ENCODE data around the gene CPM.

The CPM gene

DNA sequence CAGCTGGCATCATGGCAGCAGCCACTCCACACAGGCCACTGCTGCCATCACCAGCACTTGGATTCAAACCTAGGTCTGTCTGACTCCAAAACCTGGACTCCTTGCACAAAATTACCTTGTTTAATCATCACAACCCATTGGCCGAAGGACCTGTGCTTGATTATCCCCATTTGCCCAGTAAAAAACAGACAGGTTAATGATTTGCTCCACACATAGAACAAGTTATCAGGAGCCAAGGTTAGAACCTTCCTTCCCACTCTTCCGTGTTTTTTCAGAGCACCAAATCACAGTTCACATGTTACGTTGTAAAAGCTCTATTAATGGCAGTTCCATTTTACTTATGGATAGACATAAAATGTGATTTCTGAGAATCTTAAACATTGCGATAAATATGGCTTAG lies 23.5 kb upstream of the CPM start:
- DNase-seq (ENCODE audit: low spot score): no peak

DNA sequence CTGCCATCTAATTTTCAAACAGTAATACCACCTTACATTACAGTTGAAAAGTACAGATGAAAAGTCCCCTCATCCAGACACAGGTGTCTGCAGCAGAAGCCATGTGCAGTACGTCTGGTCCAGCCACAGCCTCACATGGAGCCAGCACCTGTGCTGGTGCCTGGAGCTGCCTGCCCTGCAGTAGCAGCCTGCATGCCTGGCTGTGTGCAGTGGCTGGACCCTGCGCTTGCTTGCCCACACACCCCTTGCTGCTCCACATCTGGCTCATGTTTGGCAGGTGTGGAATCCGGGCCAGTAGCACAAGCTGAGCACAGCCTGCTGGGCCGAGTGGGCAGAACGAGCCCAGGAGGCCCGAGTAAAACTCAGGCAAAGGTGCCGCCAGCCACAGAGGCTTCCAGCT lies 21.8 kb upstream of the CPM start:
- DNase-seq (ENCODE audit: low spot score): no peak

DNA sequence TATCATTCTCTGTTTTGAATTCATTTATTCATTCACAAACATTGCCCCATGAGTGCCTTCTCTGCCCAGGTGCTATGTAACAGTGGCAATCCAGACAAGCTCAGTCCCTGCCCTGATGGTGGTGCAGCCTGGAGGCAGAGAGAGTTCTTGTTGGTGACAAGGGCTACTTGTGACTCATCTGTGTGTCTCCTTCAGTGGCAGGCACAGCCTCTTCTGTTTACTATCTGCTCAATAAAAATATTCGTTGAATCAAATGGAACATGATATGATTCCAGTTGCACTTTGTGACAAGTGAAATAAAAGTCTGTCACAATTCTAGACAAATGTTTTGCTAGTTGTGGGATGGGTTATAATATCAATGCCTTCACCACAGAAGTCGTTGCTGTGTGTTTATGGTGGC lies 20.6 kb upstream of the CPM start:
- DNase-seq (ENCODE audit: low spot score): no peak

- DNase-seq (ENCODE audit: low spot score): no peak
These were observed 18.7 kb upstream of the CPM start for GRCh38 chr12:68951652-68952051.

- no peak for DNase-seq (ENCODE audit: low spot score)
These were observed 17.5 kb upstream of the CPM start for GRCh38 chr12:68950511-68950910.

GRCh38 chr12:68945255-68945654 lies 12.3 kb upstream of the CPM start:
- no peak for DNase-seq (ENCODE audit: low spot score)

DNA sequence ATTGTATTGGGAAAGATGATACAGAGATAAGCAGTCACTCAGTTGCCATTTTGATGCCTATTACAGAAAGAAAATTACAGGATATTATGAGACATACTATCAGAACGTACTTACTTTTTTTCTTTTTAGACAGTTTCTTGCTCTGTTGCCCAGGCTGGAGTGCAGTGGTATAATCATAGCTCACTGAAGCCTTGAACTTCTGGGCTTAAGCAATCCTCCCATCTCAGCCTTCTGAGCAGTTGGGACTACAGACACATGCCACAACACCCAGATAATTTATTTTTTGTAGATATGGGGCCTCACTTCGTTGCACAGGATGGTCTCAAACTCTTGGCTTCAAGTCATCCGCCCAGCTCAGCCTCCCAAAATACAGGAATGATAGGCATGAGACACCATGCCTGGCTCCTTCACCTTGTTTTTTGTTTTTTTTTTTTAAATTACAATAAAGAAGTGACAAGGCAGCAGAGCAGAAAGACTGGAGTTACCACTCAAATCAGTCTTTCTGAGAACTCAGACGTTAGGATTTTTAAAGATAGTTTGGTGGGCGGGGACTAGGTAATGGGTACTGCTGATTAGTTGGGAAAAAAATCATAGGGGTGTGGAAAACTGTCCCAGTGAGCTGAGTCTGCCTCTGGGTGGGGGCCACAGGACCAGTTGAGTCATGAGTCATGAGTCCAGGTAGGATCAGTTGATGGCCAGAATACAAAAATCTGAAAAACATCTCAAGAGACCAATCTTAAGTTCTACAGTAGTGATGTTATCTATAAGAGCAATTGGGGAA lies 11.5 kb upstream of the CPM start:
- DNase-seq (ENCODE audit: low spot score): no peak

- DNase-seq (ENCODE audit: low spot score): no peak
These were observed 10.9 kb upstream of the CPM start for GRCh38 chr12:68943848-68944247.

DNA sequence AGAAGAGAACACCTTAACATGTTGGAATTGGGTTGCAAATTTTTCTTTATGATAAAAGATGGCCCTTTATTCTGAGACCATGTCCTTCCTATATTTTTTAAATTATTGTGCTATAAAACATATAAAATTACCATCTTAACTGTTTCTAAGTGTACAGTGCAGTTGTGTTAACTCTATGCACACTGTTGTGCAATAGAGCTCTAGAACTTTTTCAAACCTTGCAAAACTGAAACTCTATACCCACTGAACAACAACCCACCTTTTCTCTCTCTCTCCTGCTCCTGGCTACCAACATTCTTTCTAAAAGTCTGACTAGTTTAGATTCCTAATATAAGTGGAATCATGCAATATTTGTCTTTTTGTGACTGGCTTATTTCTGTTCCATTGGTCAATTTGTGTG lies 7.8 kb upstream of the CPM start:
- no peak for DNase-seq (ENCODE audit: low spot score)

GRCh38 chr12:68939505-68939904 lies 6.5 kb upstream of the CPM start:
- DNase-seq (ENCODE audit: low spot score): no peak

- no peak for DNase-seq (ENCODE audit: low spot score)
These were observed 1.4 kb upstream of the CPM start for GRCh38 chr12:68934392-68934791.

DNA sequence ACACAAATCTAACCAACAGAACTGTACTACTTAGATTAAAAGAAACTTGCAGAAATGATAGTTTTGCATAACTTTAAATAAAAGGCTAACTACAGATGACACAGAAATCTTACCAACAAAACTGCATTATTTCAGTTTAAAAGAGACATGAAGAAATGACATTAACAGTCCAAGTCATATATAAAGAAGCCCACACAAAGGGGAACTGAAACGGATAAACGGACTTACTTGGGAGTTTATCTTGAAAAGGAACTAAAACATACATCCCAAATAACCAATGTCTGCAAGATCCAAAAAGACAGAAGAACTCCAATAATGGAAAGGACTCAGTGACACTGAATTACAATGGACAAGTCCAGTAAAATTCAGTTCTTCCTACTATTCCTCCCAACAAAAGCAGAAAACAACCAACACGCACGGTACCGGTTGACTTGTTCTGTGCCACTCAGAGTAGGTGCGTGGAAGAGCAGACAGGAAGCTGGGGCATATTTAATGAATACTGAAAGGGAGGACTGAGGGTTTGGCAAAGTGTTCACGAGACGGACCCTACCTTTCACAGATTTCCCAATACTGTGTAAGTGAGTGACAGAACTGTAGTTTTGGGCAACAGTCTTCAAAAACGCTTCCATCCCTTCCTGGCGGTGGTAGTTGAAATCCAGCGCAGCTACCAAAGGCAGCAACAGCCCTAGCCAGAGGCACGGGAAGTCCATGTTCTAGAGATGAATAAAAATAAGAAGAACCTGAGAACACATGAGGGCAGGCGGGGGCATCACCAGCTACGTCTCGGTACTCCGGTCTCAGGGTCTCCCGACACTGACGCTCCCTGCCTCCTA lies 627 bp downstream of the CPM start:
- peak; percentile 43 for DNase-seq (ENCODE audit: low spot score)

GRCh38 chr12:68930178-68930577 lies 2.8 kb downstream of the CPM start:
- DNase-seq (ENCODE audit: low spot score): no peak

DNA sequence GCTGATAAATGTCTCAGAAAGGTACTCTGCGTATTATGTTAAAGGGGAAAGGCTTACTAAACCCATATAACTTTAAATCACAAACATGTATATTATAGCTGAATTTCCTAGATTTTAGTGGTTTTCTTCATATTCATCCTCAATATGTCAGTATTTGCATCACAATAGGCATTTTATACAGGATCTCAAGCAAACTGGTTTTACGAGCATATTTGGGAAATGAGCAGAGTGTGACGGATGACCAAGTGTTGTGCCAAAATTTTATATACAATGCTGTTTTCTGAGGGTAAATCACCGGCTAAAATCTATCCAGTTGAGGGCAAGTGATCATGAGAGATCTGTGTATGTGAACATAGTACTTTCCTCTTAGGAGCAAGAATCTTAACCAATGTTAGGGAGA lies 8.4 kb downstream of the CPM start:
- no peak for DNase-seq (ENCODE audit: low spot score)

DNA sequence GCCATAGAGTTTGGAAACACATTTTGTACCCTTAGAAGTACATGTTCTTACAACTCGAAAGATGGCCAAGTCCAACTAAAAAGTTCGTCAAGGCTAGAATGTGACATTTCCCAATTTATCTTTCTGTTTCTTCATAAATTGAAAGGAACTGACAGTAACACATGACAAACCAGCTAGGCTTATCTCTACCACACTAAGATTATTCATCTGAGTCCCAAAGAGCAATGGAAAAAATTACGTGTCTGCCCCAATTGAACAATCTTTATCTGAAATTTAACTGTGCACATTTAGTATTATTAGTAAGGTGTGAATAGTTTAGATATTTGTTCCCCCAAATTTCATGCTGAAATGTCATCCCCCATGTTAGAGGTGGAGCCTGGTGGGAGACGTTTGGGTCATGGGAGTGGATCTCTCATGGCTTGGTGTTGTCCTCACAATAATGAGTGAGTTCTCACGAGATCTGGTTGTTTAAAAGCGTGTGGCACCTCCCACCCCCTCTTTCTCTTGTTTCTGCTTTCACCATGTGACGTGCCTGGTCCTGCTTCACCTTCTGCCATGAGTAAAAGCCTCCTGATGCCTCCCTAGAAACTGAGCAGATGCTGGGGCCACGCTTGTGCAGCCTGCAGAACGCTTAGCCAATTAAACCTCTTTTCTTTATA lies 13.3 kb downstream of the CPM start:
- no peak for DNase-seq (ENCODE audit: low spot score)

GRCh38 chr12:68918960-68919359 lies 14.0 kb downstream of the CPM start:
- DNase-seq (ENCODE audit: low spot score): no peak

GRCh38 chr12:68915055-68915454 lies 17.9 kb downstream of the CPM start:
- peak; percentile 75 for DNase-seq (ENCODE audit: low spot score)

GRCh38 chr12:68913682-68914081 lies 19.3 kb downstream of the CPM start:
- no peak for DNase-seq (ENCODE audit: low spot score)

DNA sequence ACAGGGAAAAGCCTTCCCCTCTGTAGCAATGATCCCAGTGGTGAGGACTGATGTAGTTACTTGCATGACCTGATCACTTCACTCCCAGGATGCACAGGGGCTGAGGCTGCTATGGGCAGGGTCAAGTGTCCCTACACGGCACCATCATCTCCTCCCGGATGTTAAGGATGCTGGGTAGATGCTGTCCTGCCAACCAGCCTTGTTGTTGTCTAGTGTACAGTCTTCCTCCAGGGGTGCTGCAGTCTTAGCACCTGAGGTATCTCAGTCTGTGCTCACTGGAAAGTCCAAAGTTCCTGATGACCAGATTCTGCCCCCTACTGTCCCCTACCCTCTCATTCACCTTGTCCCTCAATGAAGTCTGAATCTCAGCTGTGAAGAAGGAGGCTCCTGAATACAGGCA lies 20.1 kb downstream of the CPM start:
- no peak for DNase-seq (ENCODE audit: low spot score)

DNA sequence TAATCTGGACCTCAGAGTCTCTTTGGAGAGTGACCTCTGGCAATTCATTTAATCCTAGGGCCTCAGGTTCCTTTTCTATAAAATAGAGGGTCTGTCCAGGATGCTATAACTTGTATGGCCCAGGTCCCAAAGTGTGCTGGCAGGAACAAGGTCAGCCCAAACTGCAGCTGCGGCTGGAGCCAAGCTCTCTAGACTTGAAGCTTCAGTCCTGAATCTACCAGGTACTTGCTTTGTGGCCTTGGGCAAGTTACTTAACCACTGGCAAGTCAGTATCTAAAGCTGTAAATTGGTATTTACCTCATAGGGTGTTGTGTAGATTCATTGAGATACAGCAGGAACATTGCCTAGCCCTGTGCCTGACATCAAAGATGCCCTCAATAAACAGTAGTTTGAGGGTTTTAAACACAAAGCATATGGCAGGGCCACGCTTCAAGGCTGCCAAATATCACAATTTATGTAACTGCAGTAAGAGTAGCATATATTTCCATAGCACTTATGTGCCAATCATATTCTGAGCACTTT lies 21.7 kb downstream of the CPM start:
- DNase-seq (ENCODE audit: low spot score): no peak

DNA sequence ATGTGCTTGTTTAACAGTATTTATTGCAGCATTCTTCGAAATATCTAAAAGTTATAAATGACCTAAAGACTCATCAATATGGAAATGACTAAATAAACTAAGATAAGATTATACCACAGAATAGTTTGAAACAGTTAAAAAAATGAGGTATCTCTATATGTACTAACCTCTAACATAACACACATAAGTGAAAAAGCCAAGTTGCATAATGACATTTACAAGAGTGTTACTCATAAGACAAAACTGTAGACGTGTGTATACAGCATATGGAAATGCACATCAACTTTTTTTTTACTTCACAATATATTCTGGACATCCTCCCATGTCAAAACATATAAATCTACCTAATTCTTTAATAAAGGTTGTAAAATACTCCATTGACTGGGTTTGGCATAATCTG lies 22.8 kb downstream of the CPM start:
- no peak for DNase-seq (ENCODE audit: low spot score)

DNA sequence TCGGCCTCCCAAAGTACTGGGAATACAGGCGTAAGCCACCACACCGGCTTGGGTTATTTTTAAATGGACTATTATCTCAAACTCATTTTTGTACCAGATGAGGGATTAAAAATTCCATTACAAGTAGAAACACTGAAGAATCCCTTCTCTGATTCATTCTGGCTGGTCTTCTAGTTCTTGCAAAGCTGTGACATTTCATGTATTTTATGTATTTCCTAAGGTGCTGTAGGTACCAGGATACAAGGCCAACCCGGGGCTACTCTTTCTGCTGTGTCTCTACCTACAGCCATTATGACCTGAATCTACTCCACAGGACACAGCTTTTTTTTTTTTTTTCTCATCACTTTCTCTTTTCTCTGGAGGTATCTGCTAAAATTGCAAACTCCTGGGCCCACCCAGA lies 24.9 kb downstream of the CPM start:
- DNase-seq (ENCODE audit: low spot score): no peak

- no peak for DNase-seq (ENCODE audit: low spot score)
These were observed 27.2 kb downstream of the CPM start for GRCh38 chr12:68905733-68906132.

Data from AG20443 (cell line).